Caco-2 (cell line): ENCODE data around the gene RNF187. TPM values are rescaled to one million over a fixed set of nuclear protein-coding genes. Genes with fewer than 3 reads are reported as not detected.

Experiments used
- BruUV-seq: library from RNA; stranded (reverse); fragments of 400-500 nt; replicated peaks from 2 replicates; lab custom pipeline; 2021; lab: Mats Ljungman, UMichigan
- CTCF ChIA-PET: fragments of 300-600 bp; sonication (Branson Sonifier 250); formaldehyde crosslinking; loops from one replicate; lab custom pipeline; 2022; ENCODE audit warnings: antibody characterized with exemption; lab: Charles Lee
- POLR2A ChIA-PET: fragments of 300-600 bp; sonication (Branson Sonifier 250); formaldehyde crosslinking; loops from one replicate; lab custom pipeline; 2022; ENCODE audit warnings: antibody characterized with exemption; lab: Charles Lee
- DNase-seq, 2 experiments: peaks; one replicate each; pipeline versions ENCODE4 v3.0.0 to v3.0.0-alpha.2; 2020 to 2022
- H3K27me3 ChIP-seq: replicated peaks from 2 replicates; pipeline ENCODE4 v1.6.0; 2011; ENCODE audit warnings: low read length; ENCODE audit not compliant: control insufficient read depth, insufficient read depth
- H3K36me3 ChIP-seq: 2 replicates; pipeline ENCODE4 v1.5.1; 2011; ENCODE audit warnings: low read length; ENCODE audit not compliant: control insufficient read depth, insufficient read depth
- H3K4me1 ChIP-seq: fragments of 250-450 bp; sonication (Bioruptor Pico); 2 replicates; pipeline ENCODE4 v1.5.1; 2020; ENCODE audit warnings: mild to moderate bottlenecking
- H3K4me3 ChIP-seq: 2 replicates; pipeline ENCODE4 v1.5.1; 2011; ENCODE audit warnings: low read depth, mild to moderate bottlenecking, control low read depth, low read length
- H3K9me3 ChIP-seq: fragments of 250-450 bp; sonication (Bioruptor Pico); 2 replicates; pipeline ENCODE4 v1.5.1; 2020; ENCODE audit warnings: mild to moderate bottlenecking, moderate library complexity
- H3K27ac Mint-ChIP-seq: one replicate; pipeline ENCODE4 v1.8.0; 2022; ENCODE audit warnings: mixed read lengths; ENCODE audit not compliant: unreplicated experiment
- H3K27me3 Mint-ChIP-seq: one replicate; pipeline ENCODE4 v1.8.0; 2022; ENCODE audit warnings: mixed read lengths; ENCODE audit not compliant: insufficient read depth, unreplicated experiment
- H3K36me3 Mint-ChIP-seq: one replicate; pipeline ENCODE4 v1.8.0; 2022; ENCODE audit warnings: mild to moderate bottlenecking, mixed read lengths; ENCODE audit not compliant: insufficient read depth, unreplicated experiment
- H3K4me1 Mint-ChIP-seq: one replicate; pipeline ENCODE4 v1.8.0; 2022; ENCODE audit warnings: low read depth, mixed read lengths; ENCODE audit not compliant: unreplicated experiment
- H3K4me3 Mint-ChIP-seq: one replicate; pipeline ENCODE4 v1.8.0; 2022; ENCODE audit warnings: mild to moderate bottlenecking, moderate library complexity, mixed read lengths; ENCODE audit not compliant: unreplicated experiment
- H3K9me3 Mint-ChIP-seq: one replicate; pipeline ENCODE4 v1.8.0; 2022; ENCODE audit warnings: mixed read lengths; ENCODE audit not compliant: unreplicated experiment
- CTCF ChIP-seq, 2 experiments: fragments of 200-600 bp in 1 of 2; IDR thresholded peaks; 1 replicate in 1 of 2; 2 replicates in 1 of 2; pipeline versions ENCODE4 v1.5.1 to v1.8.0; 2011 to 2022; ENCODE audit warnings: antibody characterized with exemption in 1 of 2, control low read depth in 1 of 2, inconsistent platforms in 1 of 2, low read depth in 1 of 2, low read length in 1 of 2, mild to moderate bottlenecking in 1 of 2, moderate library complexity in 1 of 2; ENCODE audit not compliant: insufficient read depth in 1 of 2, severe bottlenecking in 1 of 2, unreplicated experiment in 1 of 2
- intact Hi-C: fragments of 100-400 bp; cut with micrococcal nuclease; formaldehyde crosslinking; loops from one replicate; pipeline ENCODE4 v1.10.0; 2022; ENCODE audit not compliant: unreplicated experiment
- total RNA-seq: library from RNA; stranded (reverse); gene quantifications from 2 replicates; pipeline ENCODE4 v1.2.3, GENCODE V29; 2022

The RNF187 gene
- total RNA-seq, 1 experiment from 2014 or later: 164 TPM

GRCh38 chr1:228530086-228530758 lies 43.0 kb downstream of the RNF187 start:
- ChIA-PET POLR2A (no interaction called here), CTCF (no interaction called here)
- peak in 1 of 2 experiments; percentile 22 for DNase-seq
- no peaks in the 10 kb centered on the region for H3K36me3 Mint-ChIP-seq
- no peaks in the 10 kb centered on the region; the same call in 1 of the 2 replicates for H3K9me3 ChIP-seq
- intact Hi-C loops: no loop called here
- BruUV-seq: no TSS peak
- no peak overlapping the region for H3K4me3 ChIP-seq
- H3K27me3 Mint-ChIP-seq: no peaks in the 10 kb centered on the region
- H3K4me1 Mint-ChIP-seq: no peaks in the 10 kb centered on the region
- TF ChIP-seq CTCF (IDR thresholded peaks at IDR 0.05; ENCODE audit: insufficient read depth in 1 of 2, low read depth in 1 of 2, low read length in 1 of 2, severe bottlenecking in 1 of 2, unreplicated experiment in 1 of 2): no peak
- no peaks in the 10 kb centered on the region for H3K9me3 Mint-ChIP-seq
- no peaks in the 10 kb centered on the region for H3K4me1 ChIP-seq
- H3K36me3 ChIP-seq: no peaks in the 10 kb centered on the region
- H3K27ac Mint-ChIP-seq: no peak overlapping the region
- H3K27me3 ChIP-seq: no peaks in the 10 kb centered on the region
- no peak overlapping the region for H3K4me3 Mint-ChIP-seq

- no peak overlapping the region for H3K4me3 Mint-ChIP-seq
- H3K4me1 ChIP-seq: no peaks in the 10 kb centered on the region
- intact Hi-C loops: no loop called here
- DNase-seq: peak in 1 of 2 experiments; percentile 22
- ChIA-PET CTCF (no interaction called here), POLR2A (no interaction called here)
- H3K9me3 Mint-ChIP-seq: peaks cover 2% of the 10 kb centered on the region
- no peaks in the 10 kb centered on the region for H3K36me3 Mint-ChIP-seq
- no peak for TF ChIP-seq CTCF (IDR thresholded peaks at IDR 0.05; ENCODE audit: insufficient read depth in 1 of 2, low read depth in 1 of 2, low read length in 1 of 2, severe bottlenecking in 1 of 2, unreplicated experiment in 1 of 2)
- BruUV-seq: no TSS peak
- no peaks in the 10 kb centered on the region; the same call in 1 of the 2 replicates for H3K9me3 ChIP-seq
- H3K36me3 ChIP-seq: no peaks in the 10 kb centered on the region
- no peaks in the 10 kb centered on the region for H3K27me3 Mint-ChIP-seq
- H3K4me3 ChIP-seq: no peak overlapping the region
- no peaks in the 10 kb centered on the region for H3K4me1 Mint-ChIP-seq
- H3K27me3 ChIP-seq: no peaks in the 10 kb centered on the region
- no peak overlapping the region for H3K27ac Mint-ChIP-seq
These were observed 44.0 kb downstream of the RNF187 start for GRCh38 chr1:228530951-228531731.

- H3K4me3 ChIP-seq: no peak overlapping the region
- H3K36me3 ChIP-seq: no peaks in the 10 kb centered on the region
- H3K4me1 Mint-ChIP-seq: no peaks in the 10 kb centered on the region
- H3K9me3 Mint-ChIP-seq: peaks cover 14% of the 10 kb centered on the region
- DNase-seq: peak in 1 of 2 experiments; percentile 7
- H3K9me3 ChIP-seq: no peaks in the 10 kb centered on the region; the same call in 1 of the 2 replicates
- H3K36me3 Mint-ChIP-seq: no peaks in the 10 kb centered on the region
- no peaks in the 10 kb centered on the region for H3K27me3 Mint-ChIP-seq
- no peaks in the 10 kb centered on the region for H3K27me3 ChIP-seq
- H3K27ac Mint-ChIP-seq: no peak overlapping the region
- H3K4me1 ChIP-seq: no peaks in the 10 kb centered on the region
- POLR2A ChIA-PET: no interaction called here
- H3K4me3 Mint-ChIP-seq: no peak overlapping the region
- no peak for TF ChIP-seq CTCF (IDR thresholded peaks at IDR 0.05; ENCODE audit: insufficient read depth in 1 of 2, low read depth in 1 of 2, low read length in 1 of 2, severe bottlenecking in 1 of 2, unreplicated experiment in 1 of 2)
- CTCF ChIA-PET: no interaction called here
- BruUV-seq: no TSS peak
- intact Hi-C loops: no loop called here
These were observed 51.6 kb downstream of the RNF187 start for GRCh38 chr1:228538831-228539230.
